HUDEP-2 (cell line): ENCODE data around the gene GPR160.
"Not testable (repeated sequence)": the region's sequence is repeated elsewhere in the genome, so short reads cannot be mapped to it uniquely, and the experiment has no call there.

Experiments used
- DNase-seq, 76 experiments: peaks; one replicate each; lab custom pipeline; 2025; ENCODE audit not compliant: unreplicated experiment in 76 of 76; lab: John Stamatoyannopoulos, UW

The GPR160 gene, protein sequence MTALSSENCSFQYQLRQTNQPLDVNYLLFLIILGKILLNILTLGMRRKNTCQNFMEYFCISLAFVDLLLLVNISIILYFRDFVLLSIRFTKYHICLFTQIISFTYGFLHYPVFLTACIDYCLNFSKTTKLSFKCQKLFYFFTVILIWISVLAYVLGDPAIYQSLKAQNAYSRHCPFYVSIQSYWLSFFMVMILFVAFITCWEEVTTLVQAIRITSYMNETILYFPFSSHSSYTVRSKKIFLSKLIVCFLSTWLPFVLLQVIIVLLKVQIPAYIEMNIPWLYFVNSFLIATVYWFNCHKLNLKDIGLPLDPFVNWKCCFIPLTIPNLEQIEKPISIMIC

DNA sequence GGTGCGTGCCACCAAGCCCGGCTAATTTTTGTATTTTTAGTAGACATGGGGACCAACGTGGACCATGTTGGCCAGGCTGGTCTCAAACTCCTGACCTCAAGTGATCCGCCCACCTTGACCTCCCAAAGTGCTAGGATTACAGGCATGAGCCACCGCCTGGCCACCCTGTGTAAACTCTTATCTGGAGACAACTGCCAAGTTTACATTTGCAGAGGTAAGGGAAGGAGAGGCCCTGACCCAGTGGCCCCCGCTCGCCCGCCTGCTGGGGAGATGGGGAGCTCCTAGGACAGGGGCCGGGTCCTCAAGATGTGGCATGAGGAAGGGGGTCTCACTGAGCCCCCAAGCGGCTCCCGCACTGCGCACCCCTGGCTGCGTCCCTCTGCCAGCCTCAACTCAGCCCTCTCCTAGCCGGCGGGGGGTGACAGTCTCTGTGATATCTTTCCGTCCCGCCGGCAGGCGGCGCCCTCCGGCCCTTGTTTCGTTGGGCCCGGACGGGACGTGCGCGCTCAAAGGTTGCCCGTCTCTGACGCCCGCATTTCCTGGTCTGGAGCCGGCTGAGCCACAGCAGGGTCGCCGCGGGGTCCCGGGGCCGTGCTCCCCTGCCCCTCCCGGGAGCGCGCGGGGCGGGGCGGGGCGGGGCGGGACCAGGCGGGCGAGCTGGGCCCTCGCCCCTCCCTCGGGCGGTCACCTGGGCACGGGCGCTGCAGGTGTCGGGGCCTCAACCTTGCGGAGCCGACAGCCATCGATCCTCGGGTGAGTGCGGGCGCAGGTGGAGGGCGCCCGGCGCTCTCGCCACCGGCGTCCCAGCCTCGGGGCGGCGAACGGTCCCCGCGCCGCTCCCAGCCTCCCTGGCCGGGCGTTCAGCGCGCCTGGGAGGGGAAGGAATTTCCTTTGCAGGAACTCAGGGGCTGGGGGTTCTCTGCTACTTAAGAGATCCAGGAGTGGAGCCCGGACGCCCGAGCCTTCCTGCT, at the start of gene GPR160:
TSS of gene GPR160 (plus strand) at position 533 of the 971 bp plus-strand sequence. CDS start 45,978 bp downstream, outside the sequence.
- DNase-seq, result peak in 71 of 76 experiments; percentile 2 to 83 (median 59)

DNA sequence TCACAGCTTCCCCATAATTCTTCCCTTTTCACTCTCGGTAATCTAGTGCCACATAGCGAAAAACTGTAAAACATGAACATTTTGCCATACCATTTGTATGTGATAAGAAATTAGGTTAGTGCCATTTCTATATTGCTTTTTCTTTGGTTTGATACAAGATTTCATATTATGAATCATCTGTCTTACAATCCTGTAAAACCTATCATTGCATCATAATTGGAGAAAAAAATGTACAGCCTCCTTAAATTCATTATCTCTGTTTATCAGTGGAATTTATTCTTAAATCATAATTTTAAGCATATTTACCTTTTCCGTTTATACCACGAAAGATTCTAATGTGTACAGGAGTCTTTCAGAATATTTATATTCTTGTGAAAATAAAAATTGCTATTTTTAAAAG, 47.4 kb upstream of the GPR160 start:
- DNase-seq, result no peak

DNA sequence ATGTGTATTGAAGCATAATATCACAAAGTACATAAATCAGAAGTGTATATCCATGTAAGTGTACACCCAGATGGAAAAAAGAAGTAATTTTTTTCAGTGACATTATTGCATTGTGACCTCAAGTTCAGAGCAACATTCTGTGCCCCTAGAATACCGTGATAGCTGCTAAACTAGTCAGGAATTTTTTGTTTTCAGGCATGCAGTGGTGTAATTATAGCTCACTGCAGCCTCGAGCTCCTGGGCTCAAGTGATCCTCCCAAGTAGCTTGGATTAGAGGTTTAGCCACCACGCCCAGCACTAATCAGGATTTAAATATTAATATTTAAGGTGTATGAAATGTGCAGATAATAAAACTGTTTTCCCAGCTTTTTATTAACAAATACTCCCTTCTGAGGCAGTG, 45.6 kb upstream of the GPR160 start:
- DNase-seq, result no peak

DNA sequence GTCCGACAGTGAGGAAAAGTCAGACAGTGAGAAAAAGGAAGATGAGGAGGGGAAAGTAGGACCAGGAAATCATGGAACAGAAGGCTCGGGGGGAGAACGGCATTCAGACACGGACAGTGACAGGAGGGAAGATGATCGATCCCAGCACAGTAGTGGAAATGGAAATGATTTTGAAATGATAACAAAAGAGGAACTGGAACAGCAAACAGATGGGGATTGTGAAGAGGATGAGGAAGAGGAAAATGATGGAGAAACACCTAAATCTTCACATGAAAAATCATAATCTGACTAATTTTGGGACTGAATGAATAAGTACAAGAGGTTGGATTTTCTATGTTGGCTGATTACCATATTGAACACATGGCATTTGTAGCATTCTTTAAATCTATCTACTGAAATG, 45.0 kb upstream of the GPR160 start:
- no peak for DNase-seq

DNA sequence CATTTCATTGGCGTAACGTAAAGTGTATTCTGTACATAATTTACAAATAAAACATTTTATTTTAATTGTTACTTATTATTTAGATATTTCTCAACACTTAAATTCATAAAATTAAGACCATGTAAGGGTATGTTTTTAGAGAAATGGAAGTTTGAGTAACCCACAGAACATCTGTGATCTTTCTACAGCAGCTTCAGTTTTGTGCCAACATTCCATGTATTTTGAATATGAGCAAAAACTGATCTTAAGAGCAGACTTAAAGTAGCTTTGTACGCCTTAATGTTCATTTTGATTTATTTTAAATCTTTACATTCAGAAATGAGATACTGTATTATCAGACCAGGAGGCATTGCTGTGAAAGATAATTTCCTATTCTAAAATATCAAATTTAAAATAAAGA, 44.0 kb upstream of the GPR160 start:
- DNase-seq, result no peak

DNA sequence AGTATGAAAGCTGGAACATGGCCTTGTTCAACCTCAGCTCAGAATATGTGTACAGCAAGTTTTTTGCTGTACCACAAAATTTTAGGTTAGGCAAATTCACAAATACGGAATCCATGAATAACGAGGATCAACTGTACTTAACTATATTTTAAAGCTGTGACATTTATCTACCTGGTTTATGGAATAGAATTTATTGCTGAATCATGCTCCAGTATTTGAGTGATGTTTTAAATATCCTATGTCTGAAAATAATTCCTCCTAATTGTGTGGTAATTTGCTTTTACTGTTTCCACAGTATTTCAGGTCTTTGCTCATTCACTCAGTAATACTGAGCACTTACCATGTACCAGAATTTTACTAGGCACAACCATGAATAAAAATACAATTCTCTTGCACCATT, 41.7 kb upstream of the GPR160 start:
- no peak for DNase-seq

DNA sequence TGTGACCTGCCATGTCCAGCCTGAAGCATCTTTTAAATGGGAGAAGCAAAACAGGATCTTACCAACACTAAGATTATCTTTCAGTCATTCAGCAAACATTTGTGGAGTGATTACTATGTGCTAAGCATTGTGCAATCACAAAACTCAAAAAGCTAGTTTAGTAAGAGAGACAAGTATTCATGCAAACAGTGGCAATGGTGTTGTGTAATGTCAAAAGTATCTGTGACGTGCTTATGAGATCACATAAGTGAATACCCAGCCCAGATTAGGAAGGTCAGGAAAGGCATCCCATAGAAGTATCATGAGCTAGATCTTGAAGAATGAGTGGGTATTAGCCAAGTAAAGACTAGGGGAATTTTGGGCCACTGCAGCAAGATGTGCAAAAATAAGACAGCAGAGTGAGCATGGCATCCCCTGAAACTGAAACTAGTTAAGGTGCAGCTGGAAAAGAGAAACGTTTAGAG, 39.1 kb upstream of the GPR160 start:
- DNase-seq, result no peak

DNA sequence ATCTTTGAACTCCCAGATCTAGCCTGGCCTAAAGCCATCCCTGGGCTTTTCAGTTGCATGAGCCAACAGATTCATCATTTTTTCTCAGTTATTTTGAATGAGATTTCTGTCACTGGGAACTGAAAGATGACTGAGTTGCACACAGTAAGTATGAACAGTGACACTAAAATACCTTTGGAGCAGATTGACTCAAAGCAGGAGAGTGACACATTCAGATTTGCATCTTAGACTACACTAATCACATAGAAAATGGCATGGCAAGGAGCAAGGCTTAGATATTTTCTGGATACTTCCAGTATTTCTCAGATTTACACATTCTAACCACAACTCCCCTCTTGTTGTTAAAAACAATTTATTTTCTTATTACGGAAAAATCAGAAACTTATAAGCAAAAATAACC, 38.4 kb upstream of the GPR160 start:
- DNase-seq, result no peak

DNA sequence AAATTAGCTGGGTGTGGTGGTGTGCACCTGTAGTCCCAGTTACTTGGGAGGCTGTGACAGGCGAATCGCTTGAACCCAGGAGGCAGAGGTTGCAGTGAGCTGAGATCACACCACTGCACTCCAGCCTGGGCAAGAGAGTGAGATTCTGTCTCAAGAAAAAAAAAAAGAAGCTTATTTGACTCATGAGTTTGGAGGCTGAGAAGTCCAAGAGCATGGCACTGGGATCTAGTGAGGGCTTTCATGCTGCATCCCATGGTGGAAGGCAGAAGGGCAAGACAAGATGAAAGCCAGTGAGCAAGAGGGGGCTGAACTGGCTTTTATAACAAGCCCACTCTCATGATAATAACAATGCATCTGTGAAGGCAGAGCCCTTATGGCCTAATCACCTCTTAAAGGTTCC, 37.7 kb upstream of the GPR160 start:
- DNase-seq, result no peak

DNA sequence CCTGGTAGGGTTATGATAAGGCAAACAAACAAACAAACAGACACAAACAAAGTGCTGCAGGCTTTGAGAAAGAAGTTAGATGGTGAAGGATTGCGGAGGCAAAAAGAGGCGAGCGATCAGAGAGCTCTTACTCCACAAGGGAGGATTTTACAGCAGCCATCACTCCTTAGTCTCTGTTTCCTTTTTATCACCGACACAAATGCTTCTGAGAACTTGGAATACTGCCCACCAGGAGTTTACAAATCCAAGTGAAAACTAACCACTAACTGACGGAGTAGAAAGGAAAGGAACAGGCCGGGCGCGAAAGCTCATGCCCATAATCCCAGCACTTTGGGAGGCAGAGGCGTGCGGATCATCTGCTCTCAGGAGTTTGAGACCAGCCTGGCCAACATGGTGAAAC, 35.6 kb upstream of the GPR160 start:
- no peak for DNase-seq

DNA sequence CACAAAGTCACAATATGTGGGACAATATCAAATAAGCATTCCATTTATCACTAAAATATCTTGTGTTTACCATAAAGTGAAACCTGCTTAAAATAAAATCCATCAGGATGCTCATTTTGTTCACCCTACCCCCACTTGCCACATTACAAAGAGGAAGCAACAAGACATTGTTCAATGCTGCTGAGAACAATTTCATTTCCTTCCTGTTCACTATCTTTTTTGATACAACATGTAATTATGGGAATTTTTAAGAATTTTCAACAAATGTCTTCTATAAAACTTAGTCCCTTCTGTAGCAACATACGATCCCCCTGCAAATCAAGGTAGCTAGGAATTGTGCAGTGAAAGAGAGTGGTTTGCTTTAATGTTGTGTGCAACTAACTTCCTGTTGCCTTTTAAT, 34.9 kb upstream of the GPR160 start:
- DNase-seq, result no peak

DNA sequence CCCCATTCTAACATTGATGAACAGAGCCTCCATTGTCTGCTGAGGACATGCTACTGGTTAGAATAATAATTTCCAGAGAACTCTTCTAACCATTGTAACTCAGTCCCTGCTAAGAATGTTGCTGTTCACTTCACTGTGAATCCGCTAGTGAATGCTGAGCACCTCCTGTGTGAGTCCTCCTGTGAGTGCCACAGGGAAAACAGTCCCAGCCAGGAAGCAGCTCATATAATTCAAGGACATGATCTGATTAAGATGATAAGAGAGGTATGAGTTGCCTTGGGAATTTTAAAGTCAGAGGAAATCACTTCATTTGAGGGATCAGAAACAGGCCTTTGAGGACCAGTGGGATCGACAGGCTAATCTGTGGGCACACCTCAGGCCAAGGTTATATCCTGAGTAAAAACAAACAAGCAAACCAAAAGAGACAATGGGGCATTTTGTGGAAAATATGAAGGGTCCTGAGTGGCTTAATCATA, 33.9 kb upstream of the GPR160 start:
- DNase-seq, result no peak

DNA sequence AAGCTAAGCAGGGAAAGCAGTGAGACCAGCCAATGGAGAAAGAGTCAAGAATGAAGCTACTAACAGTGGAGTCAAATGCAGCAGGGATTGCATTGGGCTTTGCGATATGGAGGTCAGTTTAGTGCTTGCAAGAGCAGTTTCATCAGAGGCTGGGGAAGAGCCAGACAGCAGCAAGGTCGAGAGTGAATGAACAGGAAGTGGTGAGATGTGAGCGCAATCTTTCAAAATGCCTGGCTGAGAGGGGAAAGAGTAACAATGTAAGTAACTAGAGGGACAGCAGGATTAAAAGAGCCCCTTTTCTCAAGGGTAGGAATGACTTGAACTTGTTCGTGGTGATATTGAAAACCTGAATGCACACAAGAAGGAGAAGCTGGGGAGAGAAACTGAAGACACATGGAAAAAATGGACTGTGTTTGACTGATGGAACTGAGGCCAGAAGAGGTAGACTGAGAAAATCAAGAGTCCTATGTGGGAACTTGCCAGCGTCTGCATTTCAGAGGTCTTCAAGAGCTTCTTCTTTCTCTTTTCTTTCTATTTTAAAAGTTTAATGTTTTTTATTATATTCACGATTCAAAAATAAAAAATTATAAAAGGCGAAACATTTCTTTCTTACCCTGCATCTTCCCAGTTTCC, 30.6 kb upstream of the GPR160 start:
- DNase-seq, result no peak

DNA sequence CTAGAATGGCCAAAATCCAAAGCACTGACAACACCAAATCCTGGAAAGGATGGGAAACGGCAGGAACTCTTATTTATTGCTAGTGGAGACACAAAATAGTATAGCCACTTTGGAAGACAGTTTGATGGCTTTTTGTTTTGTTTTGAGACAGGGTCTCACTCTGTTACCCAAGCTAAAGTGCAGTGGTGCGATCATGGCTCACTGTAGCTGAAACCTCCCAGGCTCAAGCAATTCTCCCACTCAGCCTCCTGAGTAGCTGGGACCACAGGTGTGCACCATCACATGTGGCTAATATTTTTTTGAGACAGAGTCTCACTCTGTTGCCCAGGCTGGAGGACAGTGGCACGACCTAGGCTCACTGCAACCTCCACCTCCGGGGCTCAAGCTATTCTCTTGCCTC, 27.3 kb upstream of the GPR160 start:
- no peak for DNase-seq

DNA sequence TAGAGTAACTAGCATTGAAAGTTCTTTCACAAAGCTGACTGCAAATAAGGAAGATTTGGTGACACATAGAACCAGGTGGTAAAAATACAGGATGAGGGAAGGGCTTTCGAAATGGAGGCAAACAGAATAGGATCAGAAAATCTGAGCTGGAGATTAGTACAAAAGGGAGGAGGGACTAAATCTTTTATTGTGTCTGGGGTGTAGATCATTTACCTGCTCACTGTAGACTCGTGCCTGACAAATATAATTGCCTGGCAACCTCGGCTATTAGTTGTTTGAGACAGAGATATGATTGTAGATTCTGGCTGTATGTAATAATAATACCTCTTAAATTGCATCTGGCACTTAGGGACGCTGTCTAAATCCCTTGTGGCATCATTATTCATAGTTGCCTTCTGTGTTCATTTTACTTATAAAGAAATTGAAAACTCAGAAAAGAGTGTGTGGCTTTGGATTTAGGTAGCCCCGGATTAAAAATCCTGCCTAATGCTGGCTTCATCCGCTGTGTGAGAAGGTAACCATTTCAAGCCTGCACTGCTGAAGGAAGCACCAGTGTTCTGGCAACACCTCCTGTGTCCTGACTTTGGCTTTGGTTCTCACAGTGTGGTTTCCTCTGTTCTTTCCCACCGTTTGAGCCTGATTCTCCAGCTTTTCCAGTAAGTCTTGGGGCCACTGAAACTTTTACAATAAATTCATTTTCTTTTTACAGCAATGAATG, 25.0 kb upstream of the GPR160 start:
- DNase-seq, result no peak

DNA sequence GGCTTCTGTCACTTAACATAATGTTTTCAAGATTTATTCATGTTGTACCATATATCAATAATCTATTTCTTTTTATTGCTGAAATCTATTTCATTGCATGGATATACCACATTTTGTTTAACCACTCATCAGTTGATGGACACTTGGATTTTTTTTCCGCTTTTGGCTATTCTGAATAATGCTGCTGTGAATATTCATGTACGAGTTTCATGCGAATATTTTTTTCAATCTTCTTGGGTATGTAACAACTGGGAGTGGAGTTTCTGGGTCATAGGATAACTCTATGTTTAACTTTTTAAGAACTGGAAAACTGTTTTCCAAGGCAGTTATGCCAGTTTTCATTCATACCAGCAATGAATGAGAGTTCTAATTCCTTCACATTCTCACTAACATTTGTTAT, 21.7 kb upstream of the GPR160 start:
- DNase-seq, result no peak

DNA sequence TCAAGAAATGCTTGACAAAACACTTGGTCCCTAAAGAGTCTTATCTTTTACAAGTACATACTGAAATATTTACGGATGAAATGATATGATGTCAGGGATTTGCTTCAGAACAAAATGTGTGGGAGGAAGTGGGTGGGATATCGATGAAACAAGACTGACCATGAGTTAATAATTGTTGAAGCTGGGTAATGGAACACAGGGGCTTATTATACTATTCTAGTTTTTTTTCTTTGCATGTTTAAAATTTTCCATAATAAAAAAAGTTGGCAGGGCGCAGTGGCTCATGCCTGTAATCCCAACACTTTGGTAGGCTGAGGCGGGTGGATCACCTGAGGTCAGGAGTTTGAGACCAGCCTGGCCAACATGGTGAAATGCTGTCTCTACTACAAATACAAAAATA, 18.5 kb upstream of the GPR160 start:
- DNase-seq, result not testable (repeated sequence)

DNA sequence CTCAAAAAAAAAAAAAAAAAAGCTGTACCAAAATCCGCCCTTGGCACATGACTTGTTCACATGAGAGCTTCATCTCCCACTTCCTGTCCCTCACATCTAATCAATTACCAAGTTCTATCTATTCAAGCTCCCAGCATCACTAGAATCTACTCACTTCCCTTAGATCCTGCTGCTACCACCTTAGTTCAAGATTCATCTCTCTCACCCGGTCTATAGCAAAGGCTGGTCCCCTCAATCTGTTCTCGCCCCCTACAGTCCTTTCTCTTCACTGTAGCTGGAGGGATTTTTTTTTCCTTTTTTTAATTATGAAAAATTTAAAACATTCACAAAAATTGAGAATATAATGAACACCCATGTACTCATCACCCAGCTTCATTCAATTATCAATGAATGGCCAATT, 16.7 kb upstream of the GPR160 start:
- DNase-seq, result no peak

DNA sequence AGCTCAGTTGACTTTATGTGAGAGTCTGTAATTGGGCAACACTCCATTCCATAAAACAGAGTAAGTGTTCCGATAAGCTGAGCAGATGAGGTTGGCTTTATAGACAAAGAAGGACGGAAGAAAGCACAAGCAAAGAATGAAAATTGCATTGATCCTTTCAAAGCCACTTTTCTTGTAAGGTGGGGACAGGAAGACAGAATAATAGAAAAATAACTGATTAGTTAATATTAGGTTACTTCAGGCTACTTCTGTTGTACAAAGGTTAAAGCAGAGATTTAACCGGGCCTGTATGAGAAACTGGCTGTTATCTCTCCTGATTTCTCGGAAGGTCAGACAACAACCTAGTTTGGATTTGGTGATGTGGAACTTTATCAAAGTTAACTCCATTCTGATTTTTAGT, 15.5 kb upstream of the GPR160 start:
- DNase-seq, result no peak

DNA sequence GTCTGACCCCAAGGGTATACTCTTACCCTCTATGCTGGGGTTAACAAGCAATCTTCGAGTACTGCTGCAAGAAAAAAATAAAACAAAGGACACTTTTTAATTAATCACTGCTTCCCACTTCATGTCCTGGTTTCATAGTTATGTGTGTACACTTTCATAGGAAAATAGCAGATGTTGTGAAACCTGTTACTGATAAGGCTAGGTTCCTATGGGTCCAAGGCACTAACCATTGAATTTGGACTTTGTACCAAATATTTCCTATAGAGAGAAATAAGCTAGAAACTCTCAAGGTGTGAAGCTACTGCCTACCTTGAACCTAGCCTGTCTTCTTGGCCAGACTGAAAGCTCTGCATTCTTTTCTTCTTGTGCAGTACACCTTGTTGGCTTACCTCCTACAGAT, 14.6 kb upstream of the GPR160 start:
- DNase-seq, result no peak

DNA sequence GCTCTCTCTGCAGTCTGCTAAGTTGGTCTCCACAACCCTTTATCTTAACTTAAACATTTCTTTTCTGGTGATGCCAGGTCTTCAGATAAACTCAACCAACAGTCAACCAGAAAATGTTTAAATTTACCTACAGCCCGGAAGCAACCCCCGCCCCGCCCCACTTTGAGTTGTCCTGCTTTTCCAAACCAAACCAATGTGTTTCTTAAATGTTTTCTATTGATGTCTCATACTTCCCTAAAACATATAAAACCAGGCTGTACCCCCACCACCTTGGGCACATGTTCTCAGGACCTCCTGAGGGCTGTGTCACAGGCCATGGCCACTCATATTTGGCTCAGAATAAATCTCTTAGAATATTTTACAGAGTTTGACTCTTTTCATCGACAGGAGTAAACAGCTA, 13.2 kb upstream of the GPR160 start:
- DNase-seq, result no peak
